Esophagus squamous epithelium (tissue), 5 donors: ENCODE measurements around the gene HACL1. TPM values are rescaled to one million over a fixed set of nuclear protein-coding genes. Genes with fewer than 3 reads are reported as not detected.
A peak's percentile ranks its signal among the peaks of the same experiment; 100 is the strongest.

Experiments used
- DNase-seq: peaks from one replicate; lab custom pipeline; 2025; lab: John Stamatoyannopoulos, UW
- H3K27ac ChIP-seq, 4 donors: fragments of 200-600 bp; sonication (generic); one replicate each; pipeline ENCODE4 v1.5.1; 2016 to 2019; ENCODE audit warnings: mild to moderate bottlenecking in 1 of 4
- H3K27me3 ChIP-seq, 4 donors: fragments of 200-600 bp; sonication (generic); 1 replicate in 3 of 4; 2 replicates in 1 of 4; pipeline versions ENCODE4 v1.5.1 to v1.6.0; 2017 to 2021; ENCODE audit warnings: antibody characterized with exemption in 1 of 4
- H3K36me3 ChIP-seq, 3 donors: fragments of 200-600 bp; sonication (generic); one replicate each; pipeline ENCODE4 v1.5.1; 2016 to 2019
- H3K4me1 ChIP-seq, 3 donors: fragments of 200-600 bp; sonication (generic); one replicate each; pipeline ENCODE4 v1.5.1; 2017 to 2019
- H3K4me3 ChIP-seq, 4 donors: fragments of 200-600 bp; sonication (generic); 1 replicate in 3 of 4; 2 replicates in 1 of 4; pipeline ENCODE4 v1.5.1; 2016 to 2019; ENCODE audit warnings: mild to moderate bottlenecking in 2 of 4, moderate library complexity in 1 of 4
- H3K9me3 ChIP-seq, 3 donors: fragments of 200-600 bp; sonication (generic); one replicate each; pipeline ENCODE4 v1.5.1; 2016 to 2019
- CTCF ChIP-seq, 6 experiments: fragments of 450-650 bp in 4 of 6; fragments of 200-600 bp in 2 of 6; sonication (generic) in 2 of 6; IDR thresholded peaks; one replicate each; pipeline ENCODE4 v1.5.1; 2016 to 2019; ENCODE audit warnings: antibody characterized with exemption in 6 of 6, mild to moderate bottlenecking in 4 of 6, moderate library complexity in 4 of 6
- POLR2A ChIP-seq, 4 donors: fragments of 450-650 bp; IDR thresholded peaks; one replicate each; pipeline ENCODE4 v1.6.1; 2017; ENCODE audit warnings: antibody characterized with exemption in 4 of 4, mild to moderate bottlenecking in 4 of 4, moderate library complexity in 3 of 4
- WGBS, 2 donors: methylation state at CpG; one replicate each; pipeline ENCODE4 v1.1.5; 2018; 5-methylcytosine and 5-hydroxymethylcytosine counted together
- intact Hi-C: fragments of 100-400 bp; cut with DNase I; formaldehyde crosslinking; loops from one replicate; pipeline ENCODE4 v1.15.0; 2022
- total RNA-seq, 4 donors: library from RNA; depleted of rRNA; stranded (reverse); fragments of >200 nt; gene quantifications; one replicate each; pipeline ENCODE4 v1.1.0, GENCODE V29; 2016
- donor health status: DM: yes; HTN: yes; CAD: no.

Gene HACL1
- total RNA-seq, 4 donors from 2014 or later, result 3.3 to 22.3 (median 9.4) TPM

GRCh38 chr3:15646851-15647511 is 45.6 kb upstream of the HACL1 start:
- H3K4me3 ChIP-seq, result peak overlapping the region in 1 of 4 donors; percentile 21
- WGBS, 2 donors, result 11 to 47% methylated on average over 6 to 12 of the region's 13 CpGs
- no peak for DNase-seq

GRCh38 chr3:15645740-15646501 is 44.6 kb upstream of the HACL1 start:
- no peak for DNase-seq
- no peak for TF ChIP-seq CTCF (IDR thresholded peaks at IDR 0.05)
- no peak for TF ChIP-seq POLR2A (IDR thresholded peaks at IDR 0.05)

More at GRCh38 chr3:15646851-15647511, 45.6 kb upstream of the HACL1 start:
- TF ChIP-seq POLR2A (IDR thresholded peaks at IDR 0.05), result no peak
- TF ChIP-seq CTCF (IDR thresholded peaks at IDR 0.05), result no peak
- Histone ChIP-seq H3K9me3 (no peaks in the 10 kb centered on the region), H3K27me3 (no peaks in the 10 kb centered on the region), H3K36me3 (peaks cover 0 to 23% (median 0%) of the 10 kb centered on the region in 3 donors), H3K4me1 (peaks cover 5 to 33% (median 22%) of the 10 kb centered on the region in 3 donors), H3K27ac (peak overlapping the region; percentile 30 to 83 (median 62))
- intact Hi-C loops, result no loop called here

GRCh38 chr3:15645246-15645645 is 43.9 kb upstream of the HACL1 start:
- TF ChIP-seq CTCF (IDR thresholded peaks at IDR 0.05), result no peak
- no peak for TF ChIP-seq POLR2A (IDR thresholded peaks at IDR 0.05)
- no peak for DNase-seq
- Histone ChIP-seq H3K4me3 (no peak overlapping the region), H3K4me1 (peaks cover 5 to 33% (median 22%) of the 10 kb centered on the region in 3 donors), H3K36me3 (peaks cover 0 to 23% (median 0%) of the 10 kb centered on the region in 3 donors), H3K9me3 (no peaks in the 10 kb centered on the region), H3K27me3 (no peaks in the 10 kb centered on the region), H3K27ac (peak overlapping the region in 1 of 4 donors; percentile 71)
- 79 to 97% methylated on average over 2 to 6 of the region's 6 CpGs for WGBS, 2 donors
- intact Hi-C loops, result no loop called here

More at GRCh38 chr3:15645740-15646501, 44.6 kb upstream of the HACL1 start:
- H3K27ac ChIP-seq, result peak overlapping the region in 2 of 4 donors; percentile 71 to 83
- intact Hi-C loops, result no loop called here
- no peaks in the 10 kb centered on the region for H3K27me3 ChIP-seq
- H3K9me3 ChIP-seq, result no peaks in the 10 kb centered on the region
- H3K4me3 ChIP-seq, result no peak overlapping the region
- H3K36me3 ChIP-seq, result peaks cover 0 to 23% (median 0%) of the 10 kb centered on the region in 3 donors
- WGBS, 2 donors, result 33 to 53% methylated on average over 18 of the region's 18 CpGs
- peaks cover 5 to 33% (median 22%) of the 10 kb centered on the region in 3 donors for H3K4me1 ChIP-seq

GRCh38 chr3:15638891-15639262 is 37.5 kb upstream of the HACL1 start:
- WGBS, 2 donors, result 67 to 94% methylated on average over 1 of the region's 1 CpG

More at GRCh38 chr3:15638891-15639262, 37.5 kb upstream of the HACL1 start:
- Histone ChIP-seq H3K27me3 (no peaks in the 10 kb centered on the region), H3K9me3 (no peaks in the 10 kb centered on the region), H3K4me1 (peaks cover 20 to 37% (median 29%) of the 10 kb centered on the region in 3 donors), H3K27ac (no peak overlapping the region), H3K4me3 (no peak overlapping the region), H3K36me3 (peaks cover 0 to 13% (median 0%) of the 10 kb centered on the region in 3 donors)
- no peak for TF ChIP-seq POLR2A (IDR thresholded peaks at IDR 0.05)
- TF ChIP-seq CTCF (IDR thresholded peaks at IDR 0.05), result no peak
- intact Hi-C loops, result no loop called here
- no peak for DNase-seq
